Prostate gland (tissue), 2 donors: Measurements from ENCODE around the gene FOXP1.

Experiments
- POLR2A ChIP-seq: fragments of 450-650 bp; IDR thresholded peaks from one replicate; pipeline ENCODE4 v1.6.1; 2016; ENCODE audit warnings: antibody characterized with exemption, mild to moderate bottlenecking
- TF ChIP-seq, protein P1 (sequence below), 4 experiments: fragments of 200-600 bp in 2 of 4; fragments of 450-650 bp in 2 of 4; sonication (generic) in 2 of 4; IDR thresholded peaks; 1 replicate in 3 of 4; 2 replicates in 1 of 4; pipeline ENCODE4 v1.5.1; 2016 to 2019; ENCODE audit warnings: antibody characterized with exemption in 4 of 4, mild to moderate bottlenecking in 2 of 4, moderate library complexity in 2 of 4

DNA sequence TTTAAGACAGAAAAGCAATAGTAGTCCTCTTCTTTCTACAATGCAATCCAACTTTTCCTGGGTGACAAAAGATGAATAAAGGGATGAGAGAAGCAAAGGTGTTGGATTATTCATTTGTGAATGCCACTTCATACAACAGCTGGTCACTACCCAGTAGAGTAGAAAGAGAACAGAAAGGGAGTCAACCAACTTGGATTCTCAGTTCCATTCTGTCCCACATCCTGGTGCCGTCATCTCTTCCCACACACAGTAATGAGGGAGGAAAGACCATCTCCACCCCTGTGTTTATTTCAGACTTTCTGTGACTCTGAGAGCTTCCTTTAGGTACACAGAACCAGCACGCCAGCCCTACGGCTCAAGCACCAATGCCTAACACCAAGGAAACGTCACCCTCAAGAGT, 71.0 kb downstream of the FOXP1 start:
- TF ChIP-seq POLR2A, result no peak
- TF ChIP-seq, protein P1, sequence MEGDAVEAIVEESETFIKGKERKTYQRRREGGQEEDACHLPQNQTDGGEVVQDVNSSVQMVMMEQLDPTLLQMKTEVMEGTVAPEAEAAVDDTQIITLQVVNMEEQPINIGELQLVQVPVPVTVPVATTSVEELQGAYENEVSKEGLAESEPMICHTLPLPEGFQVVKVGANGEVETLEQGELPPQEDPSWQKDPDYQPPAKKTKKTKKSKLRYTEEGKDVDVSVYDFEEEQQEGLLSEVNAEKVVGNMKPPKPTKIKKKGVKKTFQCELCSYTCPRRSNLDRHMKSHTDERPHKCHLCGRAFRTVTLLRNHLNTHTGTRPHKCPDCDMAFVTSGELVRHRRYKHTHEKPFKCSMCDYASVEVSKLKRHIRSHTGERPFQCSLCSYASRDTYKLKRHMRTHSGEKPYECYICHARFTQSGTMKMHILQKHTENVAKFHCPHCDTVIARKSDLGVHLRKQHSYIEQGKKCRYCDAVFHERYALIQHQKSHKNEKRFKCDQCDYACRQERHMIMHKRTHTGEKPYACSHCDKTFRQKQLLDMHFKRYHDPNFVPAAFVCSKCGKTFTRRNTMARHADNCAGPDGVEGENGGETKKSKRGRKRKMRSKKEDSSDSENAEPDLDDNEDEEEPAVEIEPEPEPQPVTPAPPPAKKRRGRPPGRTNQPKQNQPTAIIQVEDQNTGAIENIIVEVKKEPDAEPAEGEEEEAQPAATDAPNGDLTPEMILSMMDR (IDR thresholded peaks at IDR 0.05), result no peak
